Epidermal melanocyte (primary cell): ENCODE measurements around the gene NUCKS1.

Experiments used
- DNase-seq: peaks from one replicate; pipeline ENCODE4 v3.0.0; 2011; ENCODE audit warnings: low spot score; ENCODE audit not compliant: insufficient read length

Gene NUCKS1

DNA sequence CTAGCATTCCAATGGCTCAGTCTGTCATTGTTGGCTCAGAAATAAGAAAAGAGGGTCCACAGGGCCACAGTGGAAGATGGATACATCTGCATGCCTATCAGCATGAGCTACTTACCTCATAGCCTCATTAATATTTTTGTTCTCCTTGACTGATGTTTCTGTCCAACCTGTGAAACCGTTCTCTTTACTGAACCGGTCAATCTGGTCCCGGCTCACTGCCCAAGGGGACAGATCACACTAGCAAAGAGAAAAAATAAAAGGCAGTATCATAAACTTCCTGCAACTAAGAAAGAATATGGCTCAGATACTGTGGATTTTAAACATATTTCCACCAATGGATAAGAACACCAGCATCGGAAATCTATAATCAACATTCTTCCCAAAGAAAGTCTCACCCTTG lies 20.6 kb upstream of the NUCKS1 start:
- DNase-seq = no peak

DNA sequence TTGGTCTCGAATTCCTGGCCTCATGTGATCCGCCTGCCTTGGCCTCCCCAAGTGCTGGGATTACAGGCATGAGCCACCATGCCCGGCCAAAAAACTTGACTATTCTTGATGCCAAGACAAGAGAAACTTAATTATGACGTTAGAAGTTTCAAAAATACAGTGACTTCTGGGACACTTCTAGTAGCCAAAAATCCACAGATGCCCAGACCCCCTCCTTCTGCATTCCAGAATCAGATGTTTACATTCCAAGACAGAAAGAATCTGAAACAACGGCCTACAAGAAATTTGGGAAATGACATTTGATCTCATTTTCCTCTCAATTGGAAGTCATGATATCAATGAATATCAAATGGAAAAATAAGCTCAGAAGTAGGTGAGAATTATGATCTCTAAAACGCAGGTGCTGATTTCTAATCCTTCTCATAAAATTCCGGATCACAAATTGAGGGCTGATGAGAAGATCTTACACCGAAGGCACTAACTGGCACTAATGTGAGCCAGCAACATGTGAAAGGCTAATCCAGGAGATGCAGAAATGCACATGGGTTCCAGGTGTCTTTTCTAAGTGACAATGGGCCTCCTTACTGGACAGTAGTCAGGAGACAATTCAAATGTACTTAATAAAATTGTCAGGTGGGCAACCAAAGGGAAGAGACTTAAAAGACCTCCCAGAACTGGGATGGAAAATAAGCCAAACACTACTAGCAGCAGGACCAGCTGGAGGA lies 19.8 kb upstream of the NUCKS1 start:
- DNase-seq = no peak

DNA sequence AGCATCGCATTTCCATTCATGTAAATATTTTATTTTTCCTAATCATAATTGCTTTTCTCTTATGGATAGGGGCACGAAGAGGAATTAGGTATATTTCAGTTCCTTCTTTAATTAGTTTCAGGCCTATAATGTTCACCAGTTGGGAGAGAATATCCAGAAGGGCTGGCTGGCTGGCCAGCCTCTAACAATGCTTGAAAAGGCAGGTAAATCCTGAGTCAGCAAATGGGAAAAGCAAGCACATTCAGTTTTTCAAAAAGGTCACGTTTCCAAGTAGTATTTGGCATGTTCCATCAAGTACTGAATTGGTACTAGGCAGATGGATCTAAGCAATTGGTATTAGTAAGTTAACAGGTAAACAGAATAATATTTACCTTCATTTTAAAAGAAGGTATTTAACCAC lies 17.3 kb upstream of the NUCKS1 start:
- DNase-seq = no peak

DNA sequence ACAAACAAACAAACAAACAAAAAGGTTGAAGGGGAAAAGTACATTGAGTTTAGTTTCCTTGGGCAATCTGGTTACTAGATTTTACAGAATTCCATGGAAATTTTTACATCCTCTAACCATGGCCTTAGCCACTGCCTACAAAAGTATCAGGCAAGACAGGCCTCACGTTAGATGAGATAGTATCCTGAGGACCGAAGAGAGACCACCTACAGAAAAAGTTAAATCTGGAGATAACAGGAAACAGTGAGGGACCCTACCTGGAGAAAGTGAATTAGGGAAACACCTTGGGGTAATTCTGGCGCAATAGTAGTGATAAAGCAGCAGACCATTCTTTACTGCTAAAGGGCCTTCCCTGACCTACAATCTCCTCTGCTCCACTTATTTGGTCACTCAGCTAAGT lies 16.6 kb upstream of the NUCKS1 start:
- no peak for DNase-seq

DNA sequence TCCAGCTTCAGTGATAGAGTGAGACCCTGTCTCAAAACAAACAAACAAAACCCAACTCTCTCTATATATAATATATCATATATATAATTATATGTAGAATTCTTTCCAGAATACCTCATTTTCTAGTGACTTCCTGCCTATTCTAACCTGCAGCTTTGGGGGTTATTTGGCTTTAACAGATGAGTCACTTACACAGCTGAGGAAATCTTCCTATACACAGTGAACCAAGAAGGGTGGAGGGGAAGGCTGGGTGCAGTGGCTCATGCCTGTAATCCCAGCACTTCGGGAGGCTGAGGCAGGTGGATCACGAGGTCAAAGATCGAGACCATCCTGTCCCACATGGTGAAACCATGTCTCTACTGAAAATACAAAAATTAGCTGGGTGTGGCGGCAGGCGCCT lies 16.1 kb upstream of the NUCKS1 start:
- DNase-seq = no peak

DNA sequence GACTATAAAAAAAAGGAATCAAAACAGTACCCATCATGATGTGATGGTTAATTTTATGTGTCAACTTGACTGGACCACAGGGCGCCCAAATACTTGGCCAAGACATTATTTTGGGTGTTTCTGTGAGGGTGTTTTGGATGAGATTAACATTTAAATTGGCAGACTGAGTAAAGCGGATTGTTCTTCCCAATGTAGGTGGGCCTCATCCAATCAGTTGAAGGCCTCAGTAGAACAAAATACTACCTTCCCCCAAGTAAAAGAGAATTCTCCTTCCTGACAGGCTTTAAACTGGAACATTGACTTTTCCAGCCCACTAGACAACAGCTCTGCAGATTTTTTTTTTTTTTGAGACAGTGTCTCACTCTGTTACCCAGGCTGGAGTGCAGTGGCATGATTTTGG lies 14.6 kb upstream of the NUCKS1 start:
- no peak for DNase-seq

DNA sequence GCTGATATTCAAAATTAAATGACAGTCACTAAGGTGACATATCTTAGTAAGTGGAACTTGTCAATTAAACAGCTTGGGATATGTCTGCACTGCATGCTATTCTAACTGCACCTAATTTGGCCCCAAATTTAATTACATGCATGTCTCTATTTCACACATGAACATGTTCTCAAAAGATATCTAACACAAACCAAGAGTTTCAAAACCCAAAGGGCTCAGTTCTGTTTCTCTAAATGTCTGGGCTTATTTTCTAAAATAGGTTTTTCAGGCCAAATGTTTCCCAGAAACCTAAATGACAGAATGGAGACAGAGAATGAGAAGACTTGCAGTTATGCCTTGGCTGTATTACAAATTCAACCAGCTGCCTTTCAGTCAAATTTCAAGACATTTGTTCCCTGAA lies 14.0 kb upstream of the NUCKS1 start:
- no peak for DNase-seq

DNA sequence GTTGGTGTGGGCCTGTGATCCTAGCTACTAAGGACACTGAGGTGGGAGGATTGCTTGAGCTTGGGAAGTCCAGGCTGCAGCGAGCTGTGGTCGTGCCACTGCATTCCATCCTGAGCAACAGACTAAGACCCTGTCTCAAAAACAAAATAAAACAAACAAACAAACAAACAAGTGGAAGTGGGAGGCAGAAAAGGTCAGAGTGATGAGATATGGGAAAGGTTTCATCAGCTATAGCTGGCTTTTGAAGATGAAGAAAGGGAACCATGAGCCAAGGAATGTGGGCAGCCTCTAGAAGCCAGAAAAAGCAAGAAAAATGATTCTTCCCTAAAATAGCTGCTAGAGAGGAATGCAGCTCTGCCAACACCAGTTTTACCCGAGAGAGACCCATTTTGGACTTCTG lies 10.6 kb upstream of the NUCKS1 start:
- no peak for DNase-seq

DNA sequence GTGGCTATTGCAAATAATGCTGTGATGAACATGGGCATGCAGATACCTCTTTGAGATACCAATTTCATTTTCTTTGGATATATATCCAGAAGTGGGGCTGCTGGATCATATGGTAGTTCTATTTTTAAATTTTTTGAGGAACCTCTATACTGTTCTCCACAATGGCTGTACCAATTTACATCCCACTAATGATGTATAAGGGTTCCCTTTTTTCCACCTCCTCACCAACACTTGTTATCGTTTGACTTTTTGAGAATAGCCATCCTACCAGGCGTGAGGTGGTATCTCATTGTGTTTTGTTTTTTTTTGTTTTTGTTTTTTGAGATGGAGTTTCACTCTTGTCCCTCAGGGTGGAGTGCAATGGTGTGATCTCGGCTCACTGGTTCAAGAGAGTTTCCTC lies 6.6 kb upstream of the NUCKS1 start:
- DNase-seq = no peak

DNA sequence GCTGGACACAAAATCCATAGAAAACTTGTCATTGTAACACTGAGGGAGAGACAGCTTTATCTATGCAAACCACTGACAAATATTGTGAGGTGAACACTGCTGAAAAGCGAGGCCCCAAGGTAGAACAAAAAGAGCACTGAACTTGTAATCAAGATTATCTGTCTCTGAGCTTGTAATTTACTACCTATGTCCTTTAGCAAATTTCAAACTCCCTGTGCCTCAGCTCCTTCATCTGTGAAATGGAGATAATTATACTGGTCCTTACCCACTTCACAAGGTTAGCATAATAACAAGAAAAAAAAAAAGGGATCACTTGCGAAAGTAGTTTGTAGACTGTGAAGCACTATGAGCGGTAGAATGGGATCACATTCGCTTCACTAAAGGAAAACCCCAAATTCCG lies 4.9 kb upstream of the NUCKS1 start:
- DNase-seq = no peak

DNA sequence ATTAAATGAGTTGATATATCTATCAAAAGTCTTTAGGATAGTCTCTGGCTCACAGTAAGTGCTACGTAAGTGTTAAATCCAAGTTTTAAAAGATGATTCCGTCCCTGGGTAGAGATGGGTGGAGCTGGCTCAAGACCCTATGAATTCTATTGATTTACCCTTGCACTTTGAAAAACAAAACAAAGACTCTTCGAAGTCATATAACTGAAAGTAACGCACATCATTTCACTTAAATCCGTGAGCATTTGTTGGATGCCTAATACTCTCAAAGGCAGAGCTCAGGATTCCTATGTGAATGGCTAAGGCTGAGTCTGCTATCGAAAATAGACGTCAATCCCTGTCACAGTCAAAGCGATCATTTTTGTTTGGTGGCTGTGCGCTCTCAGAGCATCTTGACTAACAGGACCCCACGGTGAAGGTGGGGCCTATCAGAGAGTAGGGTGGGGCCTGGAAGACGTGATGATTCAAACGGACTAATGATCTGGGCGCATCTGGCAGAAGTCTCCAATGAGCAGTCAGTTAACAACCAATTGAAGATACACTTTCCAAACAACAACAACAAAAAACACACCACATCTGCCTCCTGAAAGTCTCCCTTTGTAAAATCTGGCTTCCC lies 1.2 kb upstream of the NUCKS1 start:
- no peak for DNase-seq

DNA sequence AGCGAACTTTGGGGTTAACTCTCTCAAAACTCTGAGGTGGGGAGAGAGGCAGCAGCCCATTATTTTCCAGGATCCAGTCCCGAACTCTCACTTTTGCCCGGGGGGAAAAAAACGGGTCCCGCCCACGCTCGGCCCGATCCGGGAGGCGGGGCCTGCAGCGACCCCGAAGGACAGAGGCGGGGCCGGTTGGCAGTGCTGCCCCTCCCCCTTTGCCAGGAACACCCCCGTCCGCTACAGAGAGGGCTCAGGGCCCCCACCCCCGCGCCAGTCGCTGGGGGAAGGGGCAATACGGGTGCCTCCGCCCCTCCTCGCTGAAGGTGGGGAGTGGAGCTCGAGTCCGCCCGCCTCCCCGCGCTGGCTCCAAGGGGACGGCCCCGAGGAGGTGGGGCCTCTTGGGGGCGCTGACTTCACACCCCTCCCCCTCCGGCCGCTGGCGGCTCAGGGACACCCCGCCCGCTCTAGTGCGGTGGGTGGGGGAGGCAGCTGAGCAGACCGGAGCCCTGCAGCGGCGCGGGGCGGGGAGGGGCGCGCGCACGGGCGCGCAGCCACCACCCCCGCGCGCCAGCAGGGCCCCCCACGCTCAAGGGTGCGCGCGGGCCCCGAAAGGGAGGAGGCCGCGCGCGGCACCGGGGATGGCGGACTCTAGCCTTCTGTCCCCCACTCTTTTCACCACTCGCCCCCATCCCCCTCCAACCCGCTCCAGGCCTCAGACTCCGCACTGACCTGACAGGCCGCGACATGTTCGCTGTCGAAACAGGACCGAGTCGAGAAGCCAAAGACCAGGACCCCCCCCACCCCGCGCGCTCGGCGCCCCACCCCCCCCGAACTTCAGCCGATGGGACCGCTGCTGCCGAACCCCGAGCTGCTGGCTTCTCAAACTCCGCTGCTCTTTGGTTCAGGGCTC lies 496 bp downstream of the NUCKS1 start:
- DNase-seq = peak; percentile 75

DNA sequence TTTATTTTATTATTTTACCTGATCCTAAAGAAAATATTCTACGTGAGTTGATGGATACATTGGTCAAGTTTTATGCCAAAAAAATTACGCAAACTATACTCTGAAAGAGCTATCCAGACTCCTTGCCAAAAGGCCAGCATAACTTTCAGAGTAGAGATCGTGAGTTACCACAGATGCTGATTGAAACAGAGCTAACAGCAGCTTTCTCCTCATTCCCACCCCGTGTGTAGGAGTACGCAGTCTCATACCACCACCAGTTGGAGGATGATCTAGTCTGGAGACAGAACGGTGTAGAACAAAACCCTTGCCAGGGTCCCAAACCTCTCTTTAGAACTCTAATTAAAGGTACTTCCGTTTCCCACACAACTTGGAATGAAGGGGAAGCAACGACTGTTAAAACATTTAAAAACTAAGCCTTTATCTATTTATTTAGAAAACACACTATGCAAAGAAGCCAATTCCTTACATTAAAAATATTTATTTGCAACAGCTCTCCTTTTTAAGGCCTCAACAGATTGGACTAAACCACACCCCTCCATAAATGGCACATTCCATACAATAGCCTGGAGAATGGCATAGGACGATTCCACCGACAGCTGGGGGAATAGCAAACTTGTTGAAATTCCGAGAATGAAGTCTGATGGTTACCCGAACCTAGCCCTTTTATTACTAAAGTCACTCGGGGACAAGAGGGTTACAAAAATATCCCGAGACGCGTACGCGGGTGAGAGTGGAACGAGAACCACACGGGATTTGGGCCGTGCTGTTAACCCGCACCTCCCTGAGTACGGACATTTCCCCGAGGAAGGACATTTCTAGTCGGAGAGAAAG lies 1.4 kb downstream of the NUCKS1 start:
- no peak for DNase-seq

DNA sequence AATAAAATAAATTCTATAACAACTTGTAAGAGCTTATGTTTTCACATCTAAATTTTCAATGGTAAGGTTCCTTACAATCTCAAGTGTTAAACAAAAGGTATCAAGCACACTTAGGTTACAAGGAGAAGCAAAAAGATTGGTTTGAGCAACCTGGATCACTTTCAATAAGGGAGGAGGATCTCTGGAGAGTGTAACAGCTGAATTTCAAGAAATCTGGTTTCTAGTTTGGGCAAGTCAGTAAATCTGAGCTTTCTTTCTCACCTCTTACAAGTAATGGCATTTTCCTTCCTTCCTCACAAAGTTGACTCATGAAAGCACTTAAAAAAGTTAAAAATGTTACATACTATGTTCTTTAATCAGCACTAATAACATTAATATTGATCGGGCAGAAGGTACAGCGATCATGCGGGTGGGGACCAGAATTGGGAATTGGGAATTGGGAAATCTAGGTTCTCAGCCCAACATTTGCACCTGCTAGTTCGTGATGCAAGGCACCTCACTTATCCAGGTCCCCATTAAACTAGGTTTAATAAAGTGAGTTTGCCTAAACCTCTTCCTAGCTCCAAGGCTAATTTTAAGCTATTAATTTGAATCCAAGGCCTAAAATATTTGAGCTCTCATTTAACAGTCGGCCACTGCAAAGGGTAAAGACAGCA lies 3.1 kb downstream of the NUCKS1 start:
- no peak for DNase-seq

DNA sequence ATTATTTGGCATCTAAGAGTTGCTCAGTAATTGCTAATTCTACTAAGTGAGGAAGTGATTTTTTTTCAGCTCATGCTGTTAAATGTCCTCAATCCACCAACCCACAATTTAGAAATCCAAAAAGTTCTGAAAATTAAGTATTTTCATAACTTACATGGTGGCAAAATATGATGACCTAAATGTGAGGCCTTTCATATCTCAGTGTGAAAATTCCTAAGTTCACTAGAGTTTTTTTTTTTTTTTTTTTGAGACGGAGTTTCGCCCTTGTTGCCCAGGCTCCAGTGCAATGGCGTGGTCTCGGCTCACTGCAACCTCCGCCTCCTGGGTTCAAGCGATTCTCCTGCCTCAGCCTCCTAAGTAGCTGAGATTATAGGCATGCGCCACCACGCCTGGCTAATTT lies 5.6 kb downstream of the NUCKS1 start:
- DNase-seq = no peak

DNA sequence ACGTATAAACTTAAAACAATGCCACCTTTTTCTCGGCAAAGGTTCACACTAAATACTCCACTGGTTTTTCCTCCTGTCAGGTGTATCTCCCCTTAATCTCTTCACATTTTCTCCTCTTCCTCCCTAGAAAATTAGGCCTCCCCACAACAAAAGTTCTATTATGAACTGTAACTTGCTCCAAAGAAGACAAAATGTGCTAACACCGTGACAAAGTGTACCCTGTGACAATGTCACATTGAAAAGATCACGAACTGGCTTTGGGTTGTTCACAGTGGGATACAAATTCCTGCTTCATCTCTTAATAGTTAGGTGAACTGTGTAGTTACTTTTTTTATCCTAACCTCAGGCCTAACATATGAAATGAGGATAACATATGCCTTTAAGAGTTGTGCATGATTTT lies 6.0 kb downstream of the NUCKS1 start:
- DNase-seq = no peak

DNA sequence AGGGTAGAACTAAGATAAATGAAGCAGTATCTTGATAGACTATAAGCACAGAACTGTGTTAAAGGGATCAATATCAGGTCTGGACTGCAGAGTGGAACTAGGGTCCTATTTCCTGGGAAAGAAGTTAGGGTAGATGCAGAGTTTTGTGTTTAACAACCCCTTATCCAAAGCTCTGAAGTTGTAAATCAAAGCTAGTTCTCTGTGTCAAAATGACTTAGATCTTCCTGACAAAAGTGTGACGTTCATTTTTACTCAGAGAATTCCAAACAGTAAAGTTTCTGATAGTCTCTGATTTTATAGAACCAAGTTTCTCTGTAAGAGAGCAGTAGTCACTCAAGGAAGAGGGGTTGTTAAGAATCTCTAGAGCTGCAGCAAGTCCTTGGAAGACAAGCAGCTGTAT lies 8.3 kb downstream of the NUCKS1 start:
- no peak for DNase-seq

DNA sequence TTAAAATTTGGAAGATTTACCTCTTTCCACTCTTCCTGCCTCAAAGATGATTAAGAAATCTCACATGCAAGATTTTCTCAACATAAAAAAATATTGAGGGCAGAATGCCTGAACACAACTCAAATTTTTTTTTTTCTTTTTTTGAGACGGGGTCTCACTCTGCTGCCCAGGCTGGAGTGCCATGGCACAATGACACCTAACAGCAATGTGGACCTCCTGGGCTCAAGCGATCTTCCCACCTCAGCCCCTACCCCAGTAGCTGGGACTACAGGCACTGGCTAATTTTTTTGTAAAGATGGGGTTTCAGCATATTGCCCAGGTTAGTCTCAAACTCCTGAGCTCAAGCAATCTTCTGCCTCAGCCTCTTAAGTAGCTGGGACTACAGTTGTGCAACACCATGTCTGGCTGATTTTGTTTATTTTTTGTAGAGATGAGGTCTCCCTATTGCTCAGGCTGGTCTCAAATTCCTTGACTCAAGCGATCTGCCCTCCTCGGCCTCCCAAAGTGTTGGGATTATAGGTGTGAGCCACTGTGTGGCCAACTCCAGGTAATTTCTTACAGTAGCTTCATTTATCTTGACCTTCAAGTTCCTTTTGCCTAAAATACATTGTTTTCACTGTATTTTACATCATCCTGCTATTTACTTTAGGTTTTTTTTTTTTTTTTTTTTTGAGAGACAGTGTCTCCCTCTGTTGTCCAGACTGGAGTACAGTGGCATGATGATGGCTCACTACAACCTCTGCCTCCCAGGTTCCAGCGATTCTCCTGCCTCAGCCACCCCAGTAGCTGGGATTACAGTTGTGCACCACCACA lies 10.4 kb downstream of the NUCKS1 start:
- DNase-seq = no peak

DNA sequence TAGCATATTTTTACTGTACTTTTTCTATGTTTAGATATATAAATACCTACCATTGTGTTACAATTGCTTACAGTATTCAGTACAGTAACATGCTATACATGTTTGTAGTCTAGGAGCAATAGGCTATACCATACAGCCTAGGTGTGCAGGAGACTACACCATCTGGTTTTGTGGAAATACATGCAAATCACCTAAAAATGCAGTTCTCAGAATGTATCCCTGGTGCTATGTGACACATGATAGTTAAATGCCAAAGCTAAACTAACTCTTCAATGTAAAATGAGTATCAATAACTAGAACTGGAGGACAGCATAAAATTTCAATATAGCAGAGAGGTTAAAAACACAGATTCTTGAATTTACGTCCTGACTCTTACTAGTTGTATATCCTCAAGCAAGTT lies 14.8 kb downstream of the NUCKS1 start:
- no peak for DNase-seq
